Gastrocnemius medialis (tissue), 4 donors: Measurements from ENCODE around the gene SLC6A1. TPM values are rescaled to one million over a fixed set of nuclear protein-coding genes. Genes with fewer than 3 reads are reported as not detected.

Source experiments
- ATAC-seq, 2 donors: fragments of 150-250 bp; one replicate each; pipeline ENCODE4 v1.9.1; 2016
- DNase-seq, 2 donors: peaks; one replicate each; pipeline ENCODE4 v3.0.0-alpha.2; 2019
- H3K27ac ChIP-seq, 4 donors: fragments of 200-600 bp; sonication (generic); 1 replicate in 1 of 4; 2 replicates in 3 of 4; pipeline ENCODE4 v1.5.1; 2016 to 2018; ENCODE audit warnings: mild to moderate bottlenecking in 2 of 4, moderate library complexity in 1 of 4
- H3K27me3 ChIP-seq, 3 donors: fragments of 200-600 bp; sonication (generic) in 2 of 3; 1 replicate in 1 of 3; 2 replicates in 2 of 3; pipeline versions ENCODE4 v1.5.1 to v1.6.0; 2016 to 2019; ENCODE audit warnings: mild to moderate bottlenecking in 1 of 3, moderate library complexity in 1 of 3
- H3K36me3 ChIP-seq, 2 donors: fragments of 200-600 bp; sonication (generic) in 1 of 2; one replicate each; pipeline ENCODE4 v1.5.1; 2017 to 2018
- H3K4me1 ChIP-seq, 2 donors: fragments of 200-600 bp; sonication (generic) in 1 of 2; one replicate each; pipeline ENCODE4 v1.5.1; 2016 to 2017; ENCODE audit warnings: mild to moderate bottlenecking in 2 of 2
- H3K4me3 ChIP-seq, 4 donors: fragments of 200-600 bp; sonication (generic) in 3 of 4; 1 replicate in 1 of 4; 2 replicates in 3 of 4; pipeline ENCODE4 v1.5.1; 2016 to 2019; ENCODE audit warnings: mild to moderate bottlenecking in 2 of 4
- H3K9me3 ChIP-seq, 3 donors: fragments of 200-600 bp; sonication (generic) in 2 of 3; 1 replicate in 1 of 3; 2 replicates in 2 of 3; pipeline ENCODE4 v1.5.1; 2016 to 2019
- POLR2A ChIP-seq, 2 donors: fragments of 450-650 bp; IDR thresholded peaks; one replicate each; pipeline ENCODE4 v1.6.1; 2017; ENCODE audit warnings: antibody characterized with exemption in 2 of 2, mild to moderate bottlenecking in 2 of 2, moderate library complexity in 2 of 2
- in situ Hi-C, 4 donors: fragments of 200-750 bp; cut with MboI; loops; one replicate each; pipeline versions ENCODE4 v1.15.0 to v1.8.0; 2017; ENCODE audit warnings: low sequenced_read_pairs in 4 of 4
- intact Hi-C: fragments of 100-400 bp; cut with DNase I; formaldehyde crosslinking; loops from one replicate; pipeline ENCODE4 v1.15.1; 2023; ENCODE audit warnings: low total_unique reads
- total RNA-seq, 4 donors: library from RNA; depleted of rRNA; stranded (reverse); fragments of >200 nt; gene quantifications; one replicate each; pipeline versions ENCODE4 v1.1.0 to v1.2.3, GENCODE V29; 2016
- TF ChIP-seq, protein P1 (sequence below), 5 experiments: fragments of 450-650 bp in 3 of 5; fragments of 200-600 bp in 2 of 5; sonication (generic) in 2 of 5; IDR thresholded peaks in 4 of 5; conservative IDR thresholded peaks in 1 of 5; 1 replicate in 4 of 5; 2 replicates in 1 of 5; pipeline ENCODE4 v1.5.1; 2016 to 2019; ENCODE audit warnings: antibody characterized with exemption in 5 of 5, mild to moderate bottlenecking in 3 of 5, moderate library complexity in 3 of 5

Gene SLC6A1
- total RNA-seq, 4 donors from 2014 or later: 0.23 to 0.36 (median 0.31) TPM

DNA sequence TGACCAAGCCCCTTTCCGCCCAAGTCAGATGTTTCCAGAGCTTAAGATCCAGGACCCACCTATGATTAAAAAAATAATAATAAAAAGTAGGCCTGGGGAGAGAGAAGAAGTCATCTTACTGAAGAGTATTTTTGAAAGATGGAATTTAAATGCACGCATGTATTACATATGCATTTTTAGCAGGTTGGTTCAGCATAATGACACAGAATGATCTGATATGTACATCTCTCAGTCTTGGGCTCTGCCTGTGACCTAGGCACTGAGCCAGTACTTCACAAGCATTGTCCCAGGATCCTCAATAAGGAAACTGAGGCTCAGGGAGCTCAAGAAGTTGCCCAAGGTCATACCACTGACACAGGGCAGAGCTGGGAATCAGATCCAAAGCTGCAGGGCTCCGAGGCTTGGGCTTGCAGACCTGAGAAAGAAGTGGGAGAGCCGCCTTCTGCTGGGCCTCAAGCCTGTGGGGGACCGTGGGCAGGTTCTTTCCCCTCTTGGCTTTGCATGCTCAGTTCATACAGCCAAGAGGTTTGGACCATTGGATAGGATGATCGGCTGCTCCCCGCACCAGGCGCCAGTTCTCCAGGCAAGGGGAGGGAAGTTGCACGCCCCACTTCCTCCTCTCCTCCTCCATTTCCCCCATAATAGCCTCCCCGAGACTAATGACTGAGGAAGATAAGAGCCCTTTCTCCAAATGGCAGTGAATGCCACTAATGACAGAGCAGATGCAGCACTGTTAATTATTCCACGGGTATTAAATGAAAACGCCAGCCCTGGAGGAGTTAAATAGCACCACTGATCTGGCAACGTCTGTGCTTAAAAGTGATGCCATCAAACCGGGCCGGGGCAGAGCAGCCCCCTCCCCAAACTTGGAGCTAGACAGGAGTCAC is 6.9 kb downstream of the SLC6A1 start:
- no peak for TF ChIP-seq POLR2A (IDR thresholded peaks at IDR 0.05)
- TF ChIP-seq, protein P1, sequence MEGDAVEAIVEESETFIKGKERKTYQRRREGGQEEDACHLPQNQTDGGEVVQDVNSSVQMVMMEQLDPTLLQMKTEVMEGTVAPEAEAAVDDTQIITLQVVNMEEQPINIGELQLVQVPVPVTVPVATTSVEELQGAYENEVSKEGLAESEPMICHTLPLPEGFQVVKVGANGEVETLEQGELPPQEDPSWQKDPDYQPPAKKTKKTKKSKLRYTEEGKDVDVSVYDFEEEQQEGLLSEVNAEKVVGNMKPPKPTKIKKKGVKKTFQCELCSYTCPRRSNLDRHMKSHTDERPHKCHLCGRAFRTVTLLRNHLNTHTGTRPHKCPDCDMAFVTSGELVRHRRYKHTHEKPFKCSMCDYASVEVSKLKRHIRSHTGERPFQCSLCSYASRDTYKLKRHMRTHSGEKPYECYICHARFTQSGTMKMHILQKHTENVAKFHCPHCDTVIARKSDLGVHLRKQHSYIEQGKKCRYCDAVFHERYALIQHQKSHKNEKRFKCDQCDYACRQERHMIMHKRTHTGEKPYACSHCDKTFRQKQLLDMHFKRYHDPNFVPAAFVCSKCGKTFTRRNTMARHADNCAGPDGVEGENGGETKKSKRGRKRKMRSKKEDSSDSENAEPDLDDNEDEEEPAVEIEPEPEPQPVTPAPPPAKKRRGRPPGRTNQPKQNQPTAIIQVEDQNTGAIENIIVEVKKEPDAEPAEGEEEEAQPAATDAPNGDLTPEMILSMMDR (IDR thresholded peaks at IDR 0.05 in 4 of 5, conservative IDR thresholded peaks at IDR 0.05 in 1 of 5): no peak
- Histone ChIP-seq H3K27me3 (peaks cover 4 to 24% (median 18%) of the 10 kb centered on the region in 3 donors), H3K4me1 (no peaks in the 10 kb centered on the region), H3K9me3 (no peaks in the 10 kb centered on the region), H3K27ac (no peak overlapping the region), H3K36me3 (no peaks in the 10 kb centered on the region), H3K4me3 (no peak overlapping the region)
- ATAC-seq (no peak), DNase-seq (no peak)
- intact Hi-C loops: no loop called here
- in situ Hi-C loops: no loop called here

GRCh38 chr3:11000528-11000927 is 8.0 kb downstream of the SLC6A1 start:
- in situ Hi-C loops: no loop called here
- no peak for DNase-seq
- no peaks in the 10 kb centered on the region for H3K36me3 ChIP-seq
- H3K27me3 ChIP-seq: peaks cover 2 to 15% (median 8%) of the 10 kb centered on the region in 3 donors
- H3K4me1 ChIP-seq: no peaks in the 10 kb centered on the region
- H3K4me3 ChIP-seq: no peak overlapping the region
- no peak overlapping the region for H3K27ac ChIP-seq
- intact Hi-C loops: no loop called here
- TF ChIP-seq, protein P1 (IDR thresholded peaks at IDR 0.05 in 4 of 5, conservative IDR thresholded peaks at IDR 0.05 in 1 of 5): no peak
- TF ChIP-seq POLR2A (IDR thresholded peaks at IDR 0.05): no peak
- H3K9me3 ChIP-seq: no peaks in the 10 kb centered on the region
- ATAC-seq: no peak

DNA sequence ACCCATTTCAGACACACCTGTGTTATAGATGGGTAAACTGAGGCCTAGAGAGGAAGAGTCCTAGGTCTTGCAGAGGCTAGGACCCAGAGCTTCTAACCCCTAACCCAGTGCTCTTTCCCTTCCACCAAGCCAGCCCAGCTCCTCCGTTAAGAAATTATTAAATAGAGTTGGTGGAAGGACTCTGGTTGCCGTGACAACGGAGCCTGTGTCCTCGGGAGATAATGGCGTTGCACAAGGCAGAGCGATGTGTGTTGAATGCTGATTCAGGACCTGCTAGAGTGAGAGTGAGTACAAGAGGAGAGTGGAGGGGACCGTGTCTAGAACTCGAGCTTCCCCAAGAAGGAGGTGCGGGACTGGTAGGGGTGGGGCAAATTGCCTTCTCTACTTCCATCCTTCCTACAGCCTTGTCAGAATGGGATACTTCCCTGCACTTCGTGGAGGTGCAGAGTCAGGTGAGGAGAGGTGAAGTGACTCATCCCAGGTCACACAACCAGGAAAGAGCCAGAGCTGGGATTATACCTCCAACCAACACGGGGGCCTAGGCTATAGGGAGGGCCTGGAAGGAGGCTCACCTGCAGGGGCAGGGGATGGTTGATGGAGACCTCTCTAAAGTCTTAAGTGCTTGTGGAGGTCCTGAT is 8.6 kb downstream of the SLC6A1 start:
- Histone ChIP-seq H3K4me1 (no peaks in the 10 kb centered on the region), H3K36me3 (no peaks in the 10 kb centered on the region), H3K27ac (no peak overlapping the region), H3K4me3 (no peak overlapping the region), H3K9me3 (no peaks in the 10 kb centered on the region), H3K27me3 (peaks cover 2 to 12% (median 5%) of the 10 kb centered on the region in 3 donors)
- intact Hi-C loops: no loop called here
- TF ChIP-seq POLR2A (IDR thresholded peaks at IDR 0.05): no peak
- TF ChIP-seq, protein P1 (IDR thresholded peaks at IDR 0.05 in 4 of 5, conservative IDR thresholded peaks at IDR 0.05 in 1 of 5): no peak
- in situ Hi-C loops: no loop called here
- no peak for ATAC-seq
- no peak for DNase-seq

DNA sequence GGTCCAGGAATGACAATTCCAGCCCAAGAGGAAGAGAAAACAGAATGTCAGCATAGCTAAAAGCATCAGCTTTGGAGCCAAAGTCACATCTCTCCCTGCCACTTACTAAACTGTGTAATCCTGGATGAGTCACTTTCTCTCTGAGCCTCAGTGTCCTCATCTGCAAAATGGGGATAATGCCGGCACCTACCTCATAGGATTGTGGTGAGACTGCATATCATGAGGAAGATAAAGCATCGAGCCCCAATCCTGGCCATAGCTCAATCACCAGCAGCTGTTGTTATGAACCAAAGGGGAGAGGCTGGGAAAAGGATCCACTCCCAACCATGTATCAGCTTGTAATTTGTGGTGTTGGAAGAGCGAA is 9.1 kb downstream of the SLC6A1 start:
- in situ Hi-C loops (no loop called here), intact Hi-C loops (no loop called here)
- TF ChIP-seq POLR2A (IDR thresholded peaks at IDR 0.05): no peak
- TF ChIP-seq, protein P1 (IDR thresholded peaks at IDR 0.05 in 4 of 5, conservative IDR thresholded peaks at IDR 0.05 in 1 of 5): no peak
- Histone ChIP-seq H3K9me3 (no peaks in the 10 kb centered on the region), H3K4me1 (no peaks in the 10 kb centered on the region), H3K27ac (no peak overlapping the region), H3K27me3 (peaks cover 2 to 12% (median 5%) of the 10 kb centered on the region in 3 donors), H3K4me3 (no peak overlapping the region), H3K36me3 (no peaks in the 10 kb centered on the region)
- no peak for DNase-seq
- ATAC-seq: no peak
